Osteoblast (primary cell): ENCODE results near the gene UNC93B1. TPM values are rescaled to one million over a fixed set of nuclear protein-coding genes. Genes with fewer than 3 reads are reported as not detected.

Source experiments
- DNase-seq: peaks from one replicate; pipeline ENCODE4 v3.0.0; 2011; ENCODE audit warnings: low spot score, mixed read lengths; ENCODE audit not compliant: insufficient read length; ENCODE audit errors: missing footprints
- H2AFZ ChIP-seq: 2 replicates; pipeline ENCODE4 v1.6.0; 2011; ENCODE audit warnings: mild to moderate bottlenecking, low read length
- H3K27ac ChIP-seq: 2 replicates; pipeline ENCODE4 v1.5.1; 2011; ENCODE audit warnings: mild to moderate bottlenecking, low read depth, low read length, moderate library complexity
- H3K27me3 ChIP-seq: 2 replicates; pipeline ENCODE4 v1.6.0; 2012; ENCODE audit warnings: mild to moderate bottlenecking, control low read depth, inconsistent platforms, low read length, moderate library complexity; ENCODE audit not compliant: insufficient read depth
- H3K36me3 ChIP-seq: 2 replicates; pipeline ENCODE4 v1.5.1; 2011; ENCODE audit warnings: mild to moderate bottlenecking, low read length, control low read depth, moderate library complexity; ENCODE audit not compliant: insufficient read depth
- H3K4me1 ChIP-seq: 2 replicates; pipeline ENCODE4 v1.5.1; 2011; ENCODE audit warnings: mild to moderate bottlenecking, low read length, control low read depth, moderate library complexity; ENCODE audit not compliant: insufficient read depth
- H3K4me2 ChIP-seq: 2 replicates; pipeline ENCODE4 v1.6.0; 2011; ENCODE audit warnings: mild to moderate bottlenecking, low read length; ENCODE audit not compliant: insufficient read depth
- H3K4me3 ChIP-seq: fragments of 200-600 bp; sonication (generic); 3 replicates; pipeline ENCODE4 v1.5.1; 2012; ENCODE audit warnings: mild to moderate bottlenecking, low read length, inconsistent platforms; ENCODE audit not compliant: insufficient read depth
- H3K79me2 ChIP-seq: 2 replicates; pipeline ENCODE4 v1.6.0; 2012; ENCODE audit warnings: mild to moderate bottlenecking, low read length, control low read depth, inconsistent platforms; ENCODE audit not compliant: insufficient read depth
- H3K9me3 ChIP-seq: 2 replicates; pipeline ENCODE4 v1.5.1; 2011; ENCODE audit warnings: low read depth, low read length, control low read depth
- H4K20me1 ChIP-seq: 2 replicates; pipeline ENCODE4 v1.6.0; 2012; ENCODE audit warnings: mild to moderate bottlenecking, low read length, control low read depth; ENCODE audit not compliant: insufficient read depth
- CTCF ChIP-seq: IDR thresholded peaks from 2 replicates; pipeline ENCODE4 v1.5.1; 2011; ENCODE audit warnings: mild to moderate bottlenecking, low read depth, low read length, moderate library complexity; ENCODE audit errors: extremely low read depth
- total RNA-seq: library from RNA; depleted of rRNA; stranded (reverse); fragments of >200 nt; gene quantifications from 2 replicates; pipeline ENCODE4 v1.2.3, GENCODE V29; 2012

Gene UNC93B1
- total RNA-seq, 1 donor = 39.8 TPM

GRCh38 chr11:68040101-68040956 lies 36.4 kb upstream of the UNC93B1 start:
- peaks cover 15% of the 10 kb centered on the region for H3K36me3 ChIP-seq
- no peak for TF ChIP-seq CTCF
- peak overlapping the region; percentile 86 for H3K4me3 ChIP-seq
- H3K79me2 ChIP-seq = peaks cover 44% of the 10 kb centered on the region
- H3K4me2 ChIP-seq = peak overlapping the region; percentile 87
- no peaks in the 10 kb centered on the region for H3K9me3 ChIP-seq
- no peaks in the 10 kb centered on the region for H4K20me1 ChIP-seq
- DNase-seq = peak; percentile 99
- peak overlapping the region; percentile 56 for H2AFZ ChIP-seq
- peak overlapping the region; percentile 73 for H3K27ac ChIP-seq
- peaks cover 21% of the 10 kb centered on the region for H3K4me1 ChIP-seq
- H3K27me3 ChIP-seq = no peaks in the 10 kb centered on the region

- H3K9me3 ChIP-seq = no peaks in the 10 kb centered on the region
- peaks cover 21% of the 10 kb centered on the region for H3K4me1 ChIP-seq
- peak overlapping the region; percentile 87 for H3K4me2 ChIP-seq
- no peak for TF ChIP-seq CTCF
- peaks cover 44% of the 10 kb centered on the region for H3K79me2 ChIP-seq
- peak overlapping the region; percentile 73 for H3K27ac ChIP-seq
- no peaks in the 10 kb centered on the region for H3K27me3 ChIP-seq
- DNase-seq = peak; percentile 92
- H4K20me1 ChIP-seq = no peaks in the 10 kb centered on the region
- H3K4me3 ChIP-seq = peak overlapping the region; percentile 86
- peaks cover 9% of the 10 kb centered on the region for H3K36me3 ChIP-seq
- peak overlapping the region; percentile 56 for H2AFZ ChIP-seq
These were observed 35.7 kb upstream of the UNC93B1 start for GRCh38 chr11:68039526-68040086.

- peak; percentile 100 for DNase-seq
- no peak for TF ChIP-seq CTCF
- Histone ChIP-seq H2AFZ (peak within 1 kb of the TSS; percentile 76), H3K27ac (peak within 1 kb of the TSS; percentile 73), H3K36me3 (peaks cover 9% of the 10 kb centered on the region), H3K4me2 (peak within 1 kb of the TSS; percentile 87), H4K20me1 (no peaks in the 10 kb centered on the region), H3K79me2 (peaks cover 44% of the 10 kb centered on the region), H3K27me3 (no peaks in the 10 kb centered on the region), H3K4me1 (peaks cover 21% of the 10 kb centered on the region), H3K4me3 (peak within 1 kb of the TSS; percentile 86), H3K9me3 (no peaks in the 10 kb centered on the region)
These were observed 35.0 kb upstream of the UNC93B1 start, which contains the start of gene TCIRG1 for GRCh38 chr11:68038718-68039525. Gene TCIRG1 (plus strand): TSS chr11:68039025. CDS start chr11:68041272, 2,247 bp downstream.
